Esophagus squamous epithelium (tissue), 5 donors: ENCODE results near the gene AASDHPPT. TPM values are rescaled to one million over a fixed set of nuclear protein-coding genes. Genes with fewer than 3 reads are reported as not detected.

Experiments
- DNase-seq: peaks from one replicate; lab custom pipeline; 2025; lab: John Stamatoyannopoulos, UW
- H3K27ac ChIP-seq, 4 donors: fragments of 200-600 bp; sonication (generic); one replicate each; pipeline ENCODE4 v1.5.1; 2016 to 2019; ENCODE audit warnings: mild to moderate bottlenecking in 1 of 4
- H3K27me3 ChIP-seq, 4 donors: fragments of 200-600 bp; sonication (generic); 1 replicate in 3 of 4; 2 replicates in 1 of 4; pipeline versions ENCODE4 v1.5.1 to v1.6.0; 2017 to 2021; ENCODE audit warnings: antibody characterized with exemption in 1 of 4
- H3K36me3 ChIP-seq, 3 donors: fragments of 200-600 bp; sonication (generic); one replicate each; pipeline ENCODE4 v1.5.1; 2016 to 2019
- H3K4me1 ChIP-seq, 3 donors: fragments of 200-600 bp; sonication (generic); one replicate each; pipeline ENCODE4 v1.5.1; 2017 to 2019
- H3K4me3 ChIP-seq, 4 donors: fragments of 200-600 bp; sonication (generic); 1 replicate in 3 of 4; 2 replicates in 1 of 4; pipeline ENCODE4 v1.5.1; 2016 to 2019; ENCODE audit warnings: mild to moderate bottlenecking in 2 of 4, moderate library complexity in 1 of 4
- H3K9me3 ChIP-seq, 3 donors: fragments of 200-600 bp; sonication (generic); one replicate each; pipeline ENCODE4 v1.5.1; 2016 to 2019
- CTCF ChIP-seq, 6 experiments: fragments of 450-650 bp in 4 of 6; fragments of 200-600 bp in 2 of 6; sonication (generic) in 2 of 6; IDR thresholded peaks; one replicate each; pipeline ENCODE4 v1.5.1; 2016 to 2019; ENCODE audit warnings: antibody characterized with exemption in 6 of 6, mild to moderate bottlenecking in 4 of 6, moderate library complexity in 4 of 6
- POLR2A ChIP-seq, 4 donors: fragments of 450-650 bp; IDR thresholded peaks; one replicate each; pipeline ENCODE4 v1.6.1; 2017; ENCODE audit warnings: antibody characterized with exemption in 4 of 4, mild to moderate bottlenecking in 4 of 4, moderate library complexity in 3 of 4
- WGBS, 2 donors: methylation state at CpG; one replicate each; pipeline ENCODE4 v1.1.5; 2018; 5-methylcytosine and 5-hydroxymethylcytosine counted together
- intact Hi-C: fragments of 100-400 bp; cut with DNase I; formaldehyde crosslinking; loops from one replicate; pipeline ENCODE4 v1.15.0; 2022
- total RNA-seq, 4 donors: library from RNA; depleted of rRNA; stranded (reverse); fragments of >200 nt; gene quantifications; one replicate each; pipeline ENCODE4 v1.1.0, GENCODE V29; 2016
- donor health status: DM: yes; HTN: yes; CAD: no.

Gene AASDHPPT
- total RNA-seq, 4 donors from 2014 or later: 21.7 to 41.6 (median 33.1) TPM

GRCh38 chr11:106059617-106060016 lies 17.8 kb upstream of the AASDHPPT start:
- no peaks in the 10 kb centered on the region for H3K4me1 ChIP-seq
- TF ChIP-seq POLR2A (IDR thresholded peaks at IDR 0.05) (no peak), CTCF (IDR thresholded peaks at IDR 0.05) (no peak)
- intact Hi-C loops: no loop called here
- H3K36me3 ChIP-seq: peaks cover 0 to 19% (median 0%) of the 10 kb centered on the region in 3 donors
- no peak for DNase-seq
- WGBS, 2 donors: 89 to 92% methylated on average over 1 of the region's 1 CpG
- no peak overlapping the region for H3K4me3 ChIP-seq
- H3K27me3 ChIP-seq: no peaks in the 10 kb centered on the region
- no peaks in the 10 kb centered on the region for H3K9me3 ChIP-seq
- no peak overlapping the region for H3K27ac ChIP-seq

- H3K36me3 ChIP-seq: peaks cover 0 to 19% (median 0%) of the 10 kb centered on the region in 3 donors
- no peak for TF ChIP-seq CTCF (IDR thresholded peaks at IDR 0.05)
- no peak for TF ChIP-seq POLR2A (IDR thresholded peaks at IDR 0.05)
- intact Hi-C loops: no loop called here
Measured at GRCh38 chr11:106061249-106061784, 16.1 kb upstream of the AASDHPPT start.

GRCh38 chr11:106061954-106062949 lies 15.2 kb upstream of the AASDHPPT start:
- Histone ChIP-seq H3K27me3 (no peaks in the 10 kb centered on the region), H3K9me3 (no peaks in the 10 kb centered on the region), H3K27ac (no peak overlapping the region), H3K4me1 (no peaks in the 10 kb centered on the region), H3K36me3 (peaks cover 0 to 12% (median 0%) of the 10 kb centered on the region in 3 donors), H3K4me3 (no peak overlapping the region)
- no peak for DNase-seq
- intact Hi-C loops: no loop called here
- 89 to 94% methylated on average over 1 of the region's 1 CpG for WGBS, 2 donors
- TF ChIP-seq POLR2A (IDR thresholded peaks at IDR 0.05) (no peak), CTCF (IDR thresholded peaks at IDR 0.05) (no peak)

More at GRCh38 chr11:106061249-106061784, 16.1 kb upstream of the AASDHPPT start:
- Histone ChIP-seq H3K4me1 (no peaks in the 10 kb centered on the region), H3K4me3 (no peak overlapping the region), H3K9me3 (no peaks in the 10 kb centered on the region), H3K27ac (no peak overlapping the region), H3K27me3 (no peaks in the 10 kb centered on the region)
- DNase-seq: no peak

- DNase-seq: no peak
- Histone ChIP-seq H3K27ac (no peak overlapping the region), H3K4me3 (no peak overlapping the region), H3K27me3 (no peaks in the 10 kb centered on the region), H3K36me3 (peaks cover 0 to 9% (median 0%) of the 10 kb centered on the region in 3 donors), H3K4me1 (no peaks in the 10 kb centered on the region), H3K9me3 (no peaks in the 10 kb centered on the region)
- no peak for TF ChIP-seq POLR2A (IDR thresholded peaks at IDR 0.05)
- no peak for TF ChIP-seq CTCF (IDR thresholded peaks at IDR 0.05)
- intact Hi-C loops: no loop called here
Measured at GRCh38 chr11:106063009-106063408, 14.5 kb upstream of the AASDHPPT start.

GRCh38 chr11:106070606-106071005 lies 6.9 kb upstream of the AASDHPPT start:
- no peak for TF ChIP-seq POLR2A (IDR thresholded peaks at IDR 0.05)
- Histone ChIP-seq H3K9me3 (no peaks in the 10 kb centered on the region), H3K4me3 (no peak overlapping the region), H3K27ac (no peak overlapping the region), H3K27me3 (no peaks in the 10 kb centered on the region), H3K36me3 (no peaks in the 10 kb centered on the region), H3K4me1 (peaks cover 0 to 4% (median 0%) of the 10 kb centered on the region in 3 donors)
- intact Hi-C loops: no loop called here
- 83 to 92% methylated on average over 3 of the region's 3 CpGs for WGBS, 2 donors
- DNase-seq: no peak
